Tibial nerve (tissue), 3 donors: ENCODE results near the gene LRP8.

ENCODE experiments used
- POLR2A ChIP-seq, 2 donors: fragments of 450-650 bp; IDR thresholded peaks; one replicate each; pipeline ENCODE4 v1.6.1; 2017; ENCODE audit warnings: antibody characterized with exemption in 2 of 2, mild to moderate bottlenecking in 2 of 2, moderate library complexity in 2 of 2
- TF ChIP-seq, protein P1 (sequence below), 5 experiments: fragments of 200-600 bp in 3 of 5; fragments of 450-650 bp in 2 of 5; sonication (generic) in 3 of 5; IDR thresholded peaks; one replicate each; pipeline ENCODE4 v1.5.1; 2016 to 2019; ENCODE audit warnings: antibody characterized with exemption in 5 of 5, mild to moderate bottlenecking in 3 of 5, moderate library complexity in 2 of 5

- TF ChIP-seq, protein P1, sequence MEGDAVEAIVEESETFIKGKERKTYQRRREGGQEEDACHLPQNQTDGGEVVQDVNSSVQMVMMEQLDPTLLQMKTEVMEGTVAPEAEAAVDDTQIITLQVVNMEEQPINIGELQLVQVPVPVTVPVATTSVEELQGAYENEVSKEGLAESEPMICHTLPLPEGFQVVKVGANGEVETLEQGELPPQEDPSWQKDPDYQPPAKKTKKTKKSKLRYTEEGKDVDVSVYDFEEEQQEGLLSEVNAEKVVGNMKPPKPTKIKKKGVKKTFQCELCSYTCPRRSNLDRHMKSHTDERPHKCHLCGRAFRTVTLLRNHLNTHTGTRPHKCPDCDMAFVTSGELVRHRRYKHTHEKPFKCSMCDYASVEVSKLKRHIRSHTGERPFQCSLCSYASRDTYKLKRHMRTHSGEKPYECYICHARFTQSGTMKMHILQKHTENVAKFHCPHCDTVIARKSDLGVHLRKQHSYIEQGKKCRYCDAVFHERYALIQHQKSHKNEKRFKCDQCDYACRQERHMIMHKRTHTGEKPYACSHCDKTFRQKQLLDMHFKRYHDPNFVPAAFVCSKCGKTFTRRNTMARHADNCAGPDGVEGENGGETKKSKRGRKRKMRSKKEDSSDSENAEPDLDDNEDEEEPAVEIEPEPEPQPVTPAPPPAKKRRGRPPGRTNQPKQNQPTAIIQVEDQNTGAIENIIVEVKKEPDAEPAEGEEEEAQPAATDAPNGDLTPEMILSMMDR (IDR thresholded peaks at IDR 0.05) = no peak
- no peak for TF ChIP-seq POLR2A (IDR thresholded peaks at IDR 0.05)
Observed at GRCh38 chr1:53310847-53311681, 16.8 kb downstream of the LRP8 start.
